PC-9 (cell line): ENCODE data around the gene SIRPD.

Experiments
- CTCF ChIP-seq: fragments of 200-600 bp; sonication (generic); conservative IDR thresholded peaks from 2 replicates; pipeline ENCODE4 v1.6.1; 2017; ENCODE audit warnings: mixed run types, antibody characterized with exemption, mild to moderate bottlenecking, moderate library complexity
- EZH2 ChIP-seq: fragments of 200-600 bp; sonication (generic); IDR thresholded peaks from 2 replicates; pipeline ENCODE4 v1.8.0; 2017; ENCODE audit warnings: antibody characterized with exemption, low read depth

DNA sequence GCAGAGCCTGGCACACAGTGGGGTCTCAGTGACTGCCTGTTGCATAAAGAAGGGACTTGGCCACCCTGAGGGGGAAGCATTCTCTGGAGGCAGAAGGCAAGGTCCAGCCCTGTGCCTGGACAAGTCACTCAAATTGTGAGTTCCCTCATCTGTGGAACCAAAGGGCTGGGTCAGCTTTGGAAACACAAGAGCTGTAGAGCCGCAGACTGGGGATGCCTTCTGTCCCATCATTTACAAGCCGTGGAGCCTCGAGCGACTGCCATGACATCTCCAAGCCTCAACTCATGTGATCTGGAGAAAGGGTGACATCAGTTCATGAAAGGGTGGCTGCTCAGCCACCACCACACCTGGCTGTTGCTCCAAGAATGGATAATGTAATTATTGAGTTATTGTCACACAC lies 20.4 kb upstream of the SIRPD start:
- TF ChIP-seq CTCF: no peak
- TF ChIP-seq EZH2: no peak
